Stimulated activated CD8-positive, alpha-beta memory T cell treated with anti-CD3 and anti-CD28 coated beads, Interleukin-4, amount 100 ng/mL, for 4 hours (primary cell): Measurements from ENCODE around the gene ENOX1.

Experiments used
- DNase-seq, 2 donors: peaks; one replicate each; pipeline ENCODE4 v3.0.0-alpha.2; 2020; ENCODE audit warnings: low read depth in 2 of 2, low spot score in 1 of 2

The ENOX1 gene

GRCh38 chr13:43297967-43298678 is 488.6 kb downstream of the ENOX1 start:
- no peak for DNase-seq

- DNase-seq, result no peak
These were observed 490.8 kb downstream of the ENOX1 start for GRCh38 chr13:43295825-43296564.

- DNase-seq, result no peak
These were observed 491.5 kb downstream of the ENOX1 start for GRCh38 chr13:43295321-43295720.

- DNase-seq, result no peak
These were observed 492.4 kb downstream of the ENOX1 start for GRCh38 chr13:43294412-43294811.

- DNase-seq, result no peak
These were observed 492.8 kb downstream of the ENOX1 start for GRCh38 chr13:43293986-43294385.

GRCh38 chr13:43293561-43293960 is 493.2 kb downstream of the ENOX1 start:
- no peak for DNase-seq

GRCh38 chr13:43293008-43293407 is 493.8 kb downstream of the ENOX1 start:
- no peak for DNase-seq

- no peak for DNase-seq
These were observed 495.3 kb downstream of the ENOX1 start for GRCh38 chr13:43291287-43292060.

- DNase-seq, result no peak
These were observed 497.1 kb downstream of the ENOX1 start for GRCh38 chr13:43289470-43290255.

GRCh38 chr13:43286751-43287150 is 500.0 kb downstream of the ENOX1 start:
- no peak for DNase-seq

GRCh38 chr13:43285933-43286597 is 500.7 kb downstream of the ENOX1 start:
- DNase-seq, result no peak

GRCh38 chr13:43284162-43284561 is 502.6 kb downstream of the ENOX1 start:
- no peak for DNase-seq

- DNase-seq, result no peak
These were observed 507.1 kb downstream of the ENOX1 start for GRCh38 chr13:43279696-43280095.

GRCh38 chr13:43278127-43278526 is 508.6 kb downstream of the ENOX1 start:
- no peak for DNase-seq

- no peak for DNase-seq
These were observed 509.6 kb downstream of the ENOX1 start for GRCh38 chr13:43277142-43277541.

- DNase-seq, result no peak
These were observed 511.9 kb downstream of the ENOX1 start for GRCh38 chr13:43274881-43275280.

GRCh38 chr13:43273362-43273761 is 513.4 kb downstream of the ENOX1 start:
- DNase-seq, result no peak

- no peak for DNase-seq
These were observed 513.9 kb downstream of the ENOX1 start for GRCh38 chr13:43272851-43273250.

GRCh38 chr13:43271152-43271551 is 515.6 kb downstream of the ENOX1 start:
- DNase-seq, result no peak

GRCh38 chr13:43270130-43270830 is 516.5 kb downstream of the ENOX1 start:
- no peak for DNase-seq
